H1 (cell line): ENCODE results near the gene BRIP1. TPM values are rescaled to one million over a fixed set of nuclear protein-coding genes. Genes with fewer than 3 reads are reported as not detected.

ENCODE experiments used
- CTCF ChIA-PET: fragments of 300-600 bp; sonication (Branson Sonifier 250); formaldehyde crosslinking; loops from one replicate; lab custom pipeline; 2021; ENCODE audit not compliant: partially characterized antibody; lab: Charles Lee
- POLR2A ChIA-PET: fragments of 300-600 bp; sonication (Branson Sonifier 250); formaldehyde crosslinking; loops from one replicate; lab custom pipeline; 2021; ENCODE audit warnings: inconsistent platforms; ENCODE audit not compliant: partially characterized antibody; lab: Charles Lee
- DNase-seq, 2 experiments: peaks; one replicate each; pipeline versions ENCODE4 v3.0.0 to v3.0.0-alpha.2; 2010 to 2022; ENCODE audit warnings: low spot score in 2 of 2, low read depth in 1 of 2, mixed read lengths in 1 of 2
- FAIRE-seq: peaks from 2 replicates; lab custom pipeline; 2011; peaks lifted over from hg19 to GRCh38; lab: Jason Lieb, UNC
- H2AFZ ChIP-seq: 2 replicates; pipeline ENCODE4 v1.8.1; 2012; ENCODE audit warnings: low read length, inconsistent platforms
- H2AK5ac ChIP-seq: 2 replicates; pipeline ENCODE4 v1.6.1; 2013; ENCODE audit warnings: low read depth, low read length
- H2BK120ac ChIP-seq: replicated peaks from 2 replicates; pipeline ENCODE3; 2013; ENCODE audit warnings: low read depth, low read length, inconsistent platforms
- H2BK12ac ChIP-seq: 2 replicates; pipeline ENCODE4 v1.6.1; 2013; ENCODE audit warnings: low read depth, low read length
- H2BK15ac ChIP-seq: 2 replicates; pipeline ENCODE4 v1.6.1; 2013; ENCODE audit warnings: low read length
- H2BK20ac ChIP-seq: 2 replicates; pipeline ENCODE4 v1.6.1; 2013; ENCODE audit warnings: low read length
- H2BK5ac ChIP-seq: 2 replicates; pipeline ENCODE4 v1.6.1; 2013; ENCODE audit warnings: low read depth, low read length
- H3K14ac ChIP-seq: 2 replicates; pipeline ENCODE4 v1.6.1; 2013; ENCODE audit warnings: inconsistent platforms; ENCODE audit not compliant: insufficient read length
- H3K18ac ChIP-seq: 2 replicates; pipeline ENCODE4 v1.6.1; 2013; ENCODE audit warnings: low read length; ENCODE audit errors: extremely low read depth
- H3K23ac ChIP-seq: 2 replicates; pipeline ENCODE4 v1.6.1; 2013; ENCODE audit warnings: inconsistent platforms; ENCODE audit not compliant: insufficient read length
- H3K23me2 ChIP-seq: 2 replicates; pipeline ENCODE4 v1.6.1; 2013; ENCODE audit warnings: low read depth, low read length
- H3K27ac ChIP-seq: 2 replicates; pipeline ENCODE4 v1.6.1; 2011; ENCODE audit warnings: low read depth, low read length, inconsistent platforms
- H3K27me3 ChIP-seq, 4 experiments: replicated peaks in 1 of 4; 1 replicate in 1 of 4; 2 replicates in 3 of 4; pipeline versions ENCODE4 v1.6.1 to v1.8.1; 2011 to 2013; ENCODE audit warnings: low read length in 3 of 4, mild to moderate bottlenecking in 3 of 4, inconsistent platforms in 2 of 4, mixed read lengths in 2 of 4, moderate library complexity in 1 of 4; ENCODE audit not compliant: control insufficient read depth in 3 of 4, insufficient read depth in 3 of 4; ENCODE audit errors: extremely low read depth in 1 of 4
- H3K36me3 ChIP-seq, 4 experiments: 2 replicates each; pipeline versions ENCODE4 v1.6.1 to v1.8.1; 2011 to 2013; ENCODE audit warnings: mild to moderate bottlenecking in 4 of 4, low read length in 3 of 4, moderate library complexity in 2 of 4, control low read depth in 1 of 4, inconsistent platforms in 1 of 4; ENCODE audit not compliant: insufficient read depth in 4 of 4, control insufficient read depth in 2 of 4
- H3K4ac ChIP-seq: replicated peaks from 2 replicates; pipeline ENCODE3; 2013; ENCODE audit warnings: low read length, low read depth, mixed read lengths, inconsistent platforms; ENCODE audit not compliant: insufficient read length
- H3K4me1 ChIP-seq, 4 experiments: replicated peaks in 1 of 4; 1 replicate in 1 of 4; 2 replicates in 3 of 4; pipeline versions ENCODE4 v1.6.1 to v1.8.1; 2011 to 2013; ENCODE audit warnings: low read length in 3 of 4, inconsistent platforms in 2 of 4, mixed read lengths in 1 of 4; ENCODE audit not compliant: insufficient read depth in 4 of 4, control insufficient read depth in 3 of 4
- H3K4me2 ChIP-seq, 2 experiments: 2 replicates each; pipeline versions ENCODE4 v1.6.1 to v1.8.1; 2011 to 2013; ENCODE audit warnings: low read depth in 2 of 2, low read length in 2 of 2, control low read depth in 1 of 2, inconsistent platforms in 1 of 2, mild to moderate bottlenecking in 1 of 2; ENCODE audit not compliant: insufficient read depth in 1 of 2
- H3K4me3 ChIP-seq, 4 experiments: fragments of 200-600, 300-600 bp in 1 of 4; sonication (generic), shearing (Covaris generic), sonication (Bioruptor Twin) in 1 of 4; 2 replicates each; pipeline versions ENCODE4 v1.5.1 to v1.8.1; 2011 to 2016; ENCODE audit warnings: low read length in 4 of 4, low read depth in 3 of 4, control low read depth in 2 of 4, inconsistent platforms in 2 of 4, mild to moderate bottlenecking in 2 of 4, mixed read lengths in 1 of 4, moderate library complexity in 1 of 4; ENCODE audit not compliant: insufficient read depth in 2 of 4; ENCODE audit errors: extremely low read depth in 1 of 4
- H3K56ac ChIP-seq: replicated peaks from 2 replicates; pipeline ENCODE3; 2013; ENCODE audit warnings: low read depth, mild to moderate bottlenecking, mixed read lengths, low read length, inconsistent platforms; ENCODE audit not compliant: insufficient read length
- H3K79me1 ChIP-seq: 2 replicates; pipeline ENCODE4 v1.6.1; 2013; ENCODE audit warnings: low read depth, low read length, control low read depth
- H3K79me2 ChIP-seq, 2 experiments: 2 replicates each; pipeline versions ENCODE4 v1.6.1 to v1.8.1; 2012 to 2013; ENCODE audit warnings: low read length in 2 of 2, mild to moderate bottlenecking in 2 of 2, inconsistent platforms in 1 of 2; ENCODE audit not compliant: insufficient read depth in 2 of 2, control insufficient read depth in 1 of 2
- H3K9ac ChIP-seq, 4 experiments: replicated peaks in 1 of 4; 1 replicate in 1 of 4; 2 replicates in 3 of 4; pipeline versions ENCODE4 v1.6.1 to v1.8.1; 2011 to 2013; ENCODE audit warnings: low read depth in 3 of 4, low read length in 3 of 4, control low read depth in 2 of 4, mild to moderate bottlenecking in 2 of 4, moderate library complexity in 2 of 4, inconsistent platforms in 1 of 4; ENCODE audit errors: extremely low read depth in 1 of 4
- H3K9me3 ChIP-seq, 2 experiments: 2 replicates each; pipeline versions ENCODE4 v1.6.1 to v1.8.1; 2012 to 2013; ENCODE audit warnings: mild to moderate bottlenecking in 2 of 2, moderate library complexity in 2 of 2, control low read depth in 1 of 2, inconsistent platforms in 1 of 2, low read depth in 1 of 2, low read length in 1 of 2, mixed read lengths in 1 of 2; ENCODE audit not compliant: insufficient read depth in 2 of 2
- H4K20me1 ChIP-seq, 2 experiments: replicated peaks in 1 of 2; 2 replicates each; pipeline versions ENCODE3 to v1.8.1; 2011 to 2013; ENCODE audit warnings: inconsistent platforms in 2 of 2, low read length in 2 of 2, mild to moderate bottlenecking in 1 of 2; ENCODE audit not compliant: insufficient read depth in 2 of 2, control insufficient read depth in 1 of 2
- H4K5ac ChIP-seq: 2 replicates; pipeline ENCODE4 v1.6.1; 2013; ENCODE audit warnings: low read length, low read depth, mixed read lengths, inconsistent platforms; ENCODE audit not compliant: insufficient read length
- H4K8ac ChIP-seq: 2 replicates; pipeline ENCODE4 v1.8.0; 2013; ENCODE audit warnings: mild to moderate bottlenecking, moderate library complexity, low read length, inconsistent platforms; ENCODE audit not compliant: insufficient read depth; ENCODE audit errors: extremely low read depth
- H4K91ac ChIP-seq: replicated peaks from 2 replicates; pipeline ENCODE3; 2013; ENCODE audit warnings: low read length, mixed read lengths, inconsistent platforms; ENCODE audit not compliant: insufficient read length
- CBX8 ChIP-seq: fragments of 300-800, 300-1000 bp; sonication (generic); IDR thresholded peaks from 2 replicates; pipeline ENCODE4 v1.7.1; 2016; ENCODE audit warnings: low read depth, low read length, borderline replicate concordance
- WGBS, 2 experiments: shearing (Covaris generic) in 1 of 2; methylation state at CpG; one replicate each; pipeline versions ENCODE4 v1.1.6 to v1.1.7; 2013 to 2015; ENCODE audit warnings: low lambda C conversion rate in 2 of 2, mixed read lengths in 2 of 2, inconsistent platforms in 1 of 2, low coverage in 1 of 2, missing lambda C conversion rate in 1 of 2; ENCODE audit not compliant: insufficient replicate concordance in 2 of 2, insufficient coverage in 1 of 2, insufficient read length in 1 of 2; ENCODE audit errors: extremely low coverage in 1 of 2, missing lambda C conversion rate in 1 of 2; 5-methylcytosine and 5-hydroxymethylcytosine counted together
- polyA plus RNA-seq, 7 experiments: library from polyadenylated mRNA; depleted of rRNA in 3 of 7; stranded (reverse) in 5 of 7; unstranded in 2 of 7; fragments of >200 nt in 5 of 7; fragments of 200-250 nt in 2 of 7; gene quantifications; 1 replicate in 5 of 7; 2 replicates in 1 of 7; 4 replicates in 1 of 7; pipeline versions ENCODE4 v1.2.1 to v1.2.3, GENCODE V29; 2011 to 2013; ENCODE audit warnings: missing spikeins in 2 of 7, mixed read lengths in 2 of 7
- total RNA-seq: library from RNA; stranded (reverse); fragmentation: NEBNext Ultra II Directional; extraction: Animal tissue kit (Norgen Biotek cat#: 25700); gene quantifications from 2 replicates; pipeline ENCODE4 v1.2.1, GENCODE V29; 2021
- TF ChIP-seq, protein P1 (sequence below): IDR thresholded peaks from 2 replicates; pipeline ENCODE4 v1.6.1; 2011; ENCODE audit warnings: low read depth, mild to moderate bottlenecking, low read length; ENCODE audit not compliant: insufficient read depth

The BRIP1 gene
- total and polyA plus RNA-seq, 2 of the 8 experiments (the other 6 are each of a cell fraction or from before 2014, with no cell fraction given): 5.8 to 19.2 TPM

DNA sequence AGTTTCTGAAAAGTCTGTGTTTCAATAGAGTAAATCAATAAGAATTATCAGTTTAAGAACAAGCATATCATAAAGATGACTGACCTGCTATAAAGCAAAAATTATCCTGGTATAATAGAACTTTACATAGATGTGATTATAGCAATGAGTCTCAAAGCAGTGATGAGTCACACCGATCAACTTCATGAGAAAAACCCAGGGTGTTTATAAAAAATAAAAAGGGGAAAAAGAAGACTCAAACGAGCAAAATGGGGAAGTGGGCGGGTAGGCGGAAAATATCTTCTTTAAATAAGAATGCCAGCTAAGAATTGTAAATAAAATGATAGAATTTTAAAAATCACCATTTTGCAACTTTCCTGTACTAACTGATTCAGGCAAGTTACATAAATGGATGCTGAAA is 46.8 kb downstream of the BRIP1 start:
- WGBS, 2 experiments: 92% methylated on average over 4 of the region's 4 CpGs; no CpG with 5 or more reads in 1 of the 2 experiments
- no peak overlapping the region for H4K5ac ChIP-seq
- H3K4me3 ChIP-seq: no peak overlapping the region
- no peak overlapping the region for H3K18ac ChIP-seq
- H4K91ac ChIP-seq: no peak overlapping the region
- no peak overlapping the region for H3K9ac ChIP-seq
- H3K79me1 ChIP-seq: no peaks in the 10 kb centered on the region
- ChIA-PET CTCF (interaction anchor here (1.2 kb wide), 1 partner anchor 233 kb away, joined by 3 read pairs; no protein-coding TSS in a partner anchor), POLR2A (interaction anchor here (1.2 kb wide), 1 partner anchor 46 kb away, joined by 3 read pairs; no protein-coding TSS in a partner anchor)
- no peaks in the 10 kb centered on the region for H4K20me1 ChIP-seq
- H3K4ac ChIP-seq: no peak overlapping the region
- no peaks in the 10 kb centered on the region for H3K9me3 ChIP-seq
- no peak overlapping the region for H2AFZ ChIP-seq
- no peak overlapping the region for H3K56ac ChIP-seq
- H2BK120ac ChIP-seq: no peak overlapping the region
- H2BK20ac ChIP-seq: no peak overlapping the region
- H3K27ac ChIP-seq: no peak overlapping the region
- H3K27me3 ChIP-seq: no peaks in the 10 kb centered on the region
- H3K23me2 ChIP-seq: no peaks in the 10 kb centered on the region
- no peaks in the 10 kb centered on the region for H3K4me1 ChIP-seq
- no peaks in the 10 kb centered on the region for H3K79me2 ChIP-seq
- H2AK5ac ChIP-seq: no peak overlapping the region
- no peak overlapping the region for H2BK12ac ChIP-seq
- H3K36me3 ChIP-seq: peaks cover 0 to 7% (median 2%) of the 10 kb centered on the region in 4 experiments; a peak in 4 of 8 replicates
- H3K14ac ChIP-seq: no peak overlapping the region
- no peak overlapping the region for H3K23ac ChIP-seq
- H2BK5ac ChIP-seq: no peak overlapping the region
- TF ChIP-seq, protein P1, sequence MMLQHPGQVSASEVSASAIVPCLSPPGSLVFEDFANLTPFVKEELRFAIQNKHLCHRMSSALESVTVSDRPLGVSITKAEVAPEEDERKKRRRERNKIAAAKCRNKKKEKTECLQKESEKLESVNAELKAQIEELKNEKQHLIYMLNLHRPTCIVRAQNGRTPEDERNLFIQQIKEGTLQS: no peak
- TF ChIP-seq CBX8: no peak
- H4K8ac ChIP-seq: no peak overlapping the region
- H2BK15ac ChIP-seq: no peak overlapping the region
- DNase-seq: no peak
- H3K4me2 ChIP-seq: no peak overlapping the region
- no peak for FAIRE-seq
